Activated CD8-positive, alpha-beta memory T cell treated with anti-CD3 and anti-CD28 coated beads for 1 hour (primary cell): ENCODE results near the gene PDZK1IP1.

Experiments used
- DNase-seq, 2 donors: peaks; one replicate each; pipeline ENCODE4 v3.0.0-alpha.2; 2020; ENCODE audit warnings: low read depth in 1 of 2; ENCODE audit errors: extremely low read depth in 1 of 2

The PDZK1IP1 gene, protein sequence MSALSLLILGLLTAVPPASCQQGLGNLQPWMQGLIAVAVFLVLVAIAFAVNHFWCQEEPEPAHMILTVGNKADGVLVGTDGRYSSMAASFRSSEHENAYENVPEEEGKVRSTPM

GRCh38 chr1:47189844-47190508, at the start of gene PDZK1IP1:
PDZK1IP1 (minus strand) TSS chr1:47190036; CDS start chr1:47189932, 104 bp downstream.
- no peak for DNase-seq

DNA sequence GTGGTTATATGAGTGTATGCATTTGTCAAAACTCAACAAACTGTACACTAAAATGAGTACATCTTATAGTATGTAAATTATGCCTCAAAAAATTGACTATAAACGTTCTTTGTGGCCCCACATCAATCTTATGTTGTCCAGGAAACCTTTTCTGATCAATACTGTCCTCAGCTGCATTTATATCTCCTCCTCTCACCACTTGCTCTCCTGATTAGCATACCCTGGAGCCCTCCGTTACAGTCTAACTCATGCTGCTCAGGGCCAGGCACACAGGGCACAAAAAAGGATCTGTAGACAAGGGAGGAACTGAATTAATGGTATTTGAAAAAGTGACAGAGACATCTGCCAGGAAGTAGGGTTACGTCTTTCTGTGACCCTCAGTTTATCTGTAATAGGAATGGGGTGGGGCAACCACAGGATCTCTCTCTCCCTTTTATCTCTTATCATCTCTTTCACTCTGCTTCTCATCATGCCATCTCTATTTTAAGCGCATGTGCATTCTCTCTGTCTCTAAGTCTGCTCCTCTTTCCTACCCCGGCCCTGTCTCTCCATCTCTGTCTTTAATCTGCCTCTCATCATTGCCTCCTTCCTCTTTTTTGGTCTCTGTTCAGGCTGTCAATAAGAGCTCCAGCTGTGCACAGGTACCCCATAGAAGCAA, 49.2 kb upstream of the PDZK1IP1 start:
- DNase-seq = no peak

- DNase-seq = no peak
Measured at GRCh38 chr1:47235806-47236205, 46.0 kb upstream of the PDZK1IP1 start.

DNA sequence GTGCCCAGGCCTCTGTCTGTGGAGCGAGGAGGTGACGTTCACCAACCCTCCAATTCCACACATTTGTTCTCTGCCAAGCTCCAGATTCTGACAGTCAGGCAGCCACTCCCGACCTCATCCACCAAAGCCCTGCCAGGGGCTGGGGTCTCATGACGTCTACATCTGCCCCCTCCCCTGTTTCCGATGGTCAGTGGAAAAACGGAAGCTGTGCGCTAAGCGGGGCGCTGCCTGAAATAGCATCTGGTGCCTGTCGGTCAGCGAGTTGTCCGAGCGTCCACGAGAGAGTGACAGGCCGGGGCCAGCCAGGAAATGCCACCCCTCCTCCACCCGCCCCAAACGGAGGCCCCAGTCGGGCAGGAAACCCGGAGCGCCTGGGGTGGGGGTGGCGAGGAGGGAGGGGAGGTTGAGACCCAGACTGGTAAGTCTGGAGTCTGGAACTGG, 45.4 kb upstream of the PDZK1IP1 start:
- DNase-seq = no peak

GRCh38 chr1:47233186-47233585, 43.4 kb upstream of the PDZK1IP1 start:
- DNase-seq = no peak

GRCh38 chr1:47232187-47232874, 42.5 kb upstream of the PDZK1IP1 start, which contains the start of gene TAL1:
TAL1 (minus strand) TSS chr1:47232225; CDS start chr1:47225888, 6,337 bp downstream.
- no peak for DNase-seq

GRCh38 chr1:47231301-47232186, 41.7 kb upstream of the PDZK1IP1 start:
- DNase-seq = no peak

DNA sequence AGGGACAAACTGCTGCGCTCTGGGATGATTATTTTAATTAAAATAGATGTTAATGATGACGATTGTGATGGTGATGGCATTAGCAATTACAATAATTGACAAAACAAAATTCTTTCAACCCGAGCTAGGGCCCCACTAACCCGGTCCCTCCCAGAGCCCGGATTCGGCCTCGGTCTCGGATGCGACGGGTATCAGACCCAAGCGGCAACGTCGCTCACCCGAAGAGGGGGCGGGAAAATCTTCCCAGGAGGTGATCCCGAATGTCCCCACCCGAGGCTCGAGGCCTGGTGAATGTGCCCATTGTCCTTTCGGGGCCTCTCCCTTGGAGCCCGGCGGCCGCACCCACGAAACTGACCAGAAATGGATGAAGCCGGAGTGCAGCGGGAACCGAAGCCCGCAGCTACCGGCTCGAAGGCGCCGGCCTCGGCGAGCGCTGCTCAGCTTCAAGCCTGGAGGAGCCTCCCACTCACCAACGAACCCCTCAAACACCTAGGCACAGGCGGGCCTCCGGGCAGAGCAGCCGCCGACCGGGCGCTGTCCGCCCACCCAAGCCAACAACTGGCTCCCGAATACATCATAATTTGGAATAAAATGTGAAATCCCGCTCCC, 41.0 kb upstream of the PDZK1IP1 start:
- no peak for DNase-seq

GRCh38 chr1:47229886-47230691, 40.3 kb upstream of the PDZK1IP1 start:
- DNase-seq = no peak

- no peak for DNase-seq
Measured at GRCh38 chr1:47229031-47229885, 39.4 kb upstream of the PDZK1IP1 start.

- DNase-seq = no peak
Measured at GRCh38 chr1:47228644-47229030, 38.8 kb upstream of the PDZK1IP1 start.

- no peak for DNase-seq
Measured at GRCh38 chr1:47227341-47228232, 37.8 kb upstream of the PDZK1IP1 start.

GRCh38 chr1:47226839-47227215, 37.0 kb upstream of the PDZK1IP1 start:
- no peak for DNase-seq

- no peak for DNase-seq
Measured at GRCh38 chr1:47226121-47226838, 36.4 kb upstream of the PDZK1IP1 start.

DNA sequence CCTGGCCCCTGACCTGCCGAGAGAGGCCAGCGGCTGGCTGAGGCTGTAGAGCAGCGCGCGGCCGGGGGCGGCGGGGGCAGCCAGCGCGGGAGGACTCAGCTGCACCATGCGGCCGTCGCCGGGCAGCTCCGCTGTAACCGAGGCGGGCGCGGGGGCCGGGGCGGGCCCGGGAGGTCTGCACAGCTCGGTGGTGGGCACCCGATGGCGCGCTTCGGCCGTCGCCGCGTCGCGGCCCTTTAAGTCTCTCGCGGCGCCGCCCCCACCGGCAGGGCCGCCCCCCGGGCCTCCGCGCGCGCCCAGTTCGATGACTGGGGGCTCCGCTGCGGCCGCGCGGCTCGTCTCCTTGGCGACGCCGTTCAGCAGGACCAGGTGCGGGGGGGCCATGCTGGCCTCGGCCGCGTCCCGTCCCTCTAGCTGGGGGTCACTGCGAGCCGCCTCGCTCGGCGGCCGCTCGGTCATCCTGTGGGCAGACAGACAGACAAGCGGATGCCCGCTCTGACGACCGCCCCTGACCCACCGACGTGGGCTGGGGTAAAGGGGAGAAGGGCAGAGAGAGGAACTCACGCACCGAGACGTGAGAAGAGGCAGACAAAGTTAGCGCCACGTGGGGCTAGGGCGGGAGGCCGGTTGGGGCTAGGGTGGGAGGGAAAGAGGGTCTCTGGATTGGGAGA, 35.7 kb upstream of the PDZK1IP1 start:
- DNase-seq = no peak

DNA sequence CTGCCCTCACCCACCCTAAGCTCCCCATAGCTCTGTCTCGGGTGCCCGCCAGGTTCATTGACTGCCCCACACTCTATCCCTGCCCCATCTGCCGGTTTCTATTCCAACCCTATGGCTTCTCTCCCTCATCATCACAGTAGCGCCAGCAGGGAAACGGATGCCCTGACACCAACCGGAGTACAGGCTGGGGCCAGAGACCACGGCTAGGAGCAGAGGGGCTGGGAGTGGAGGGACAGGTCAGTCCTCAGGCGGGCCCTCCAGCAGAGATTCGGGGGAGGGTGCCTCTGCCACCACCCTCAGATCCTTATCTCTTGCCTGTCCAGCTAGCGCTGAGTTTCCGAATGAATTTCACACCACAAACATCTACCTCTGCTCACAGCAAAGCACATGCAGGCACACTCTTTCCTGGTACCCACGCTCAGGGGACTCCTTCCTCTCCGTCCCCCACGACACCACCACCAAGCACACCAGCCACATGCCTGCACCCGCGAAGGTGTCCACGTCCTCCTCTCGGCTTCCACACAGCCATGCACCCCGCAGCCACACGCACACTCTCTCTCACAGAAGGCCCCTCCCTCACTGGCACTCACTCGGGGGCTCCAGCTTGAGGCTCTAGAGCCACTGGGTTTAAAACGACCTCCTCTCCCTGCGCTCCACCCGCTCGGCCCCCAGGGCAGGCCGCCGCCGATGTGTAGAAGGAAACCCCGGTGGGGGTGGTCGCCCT, 35.0 kb upstream of the PDZK1IP1 start:
- DNase-seq = no peak
